Measurements from ENCODE around the gene CSTPP1.
"Not testable (repeated sequence)": the region's sequence is repeated elsewhere in the genome, so short reads cannot be mapped to it uniquely, and the experiment has no call there.

Gene CSTPP1

GRCh38 chr11:46952553-46952952 lies 16.0 kb downstream of the CSTPP1 start:
- DNase-seq (ENCODE audit: low read depth, low spot score): no peak

- DNase-seq (ENCODE audit: low read depth, low spot score): no peak
Measured at GRCh38 chr11:46953093-46953492, 16.5 kb downstream of the CSTPP1 start.

- DNase-seq (ENCODE audit: low read depth, low spot score): no peak
Measured at GRCh38 chr11:46958777-46959176, 22.2 kb downstream of the CSTPP1 start.

- DNase-seq (ENCODE audit: low read depth, low spot score): no peak
Measured at GRCh38 chr11:46961041-46961440, 24.5 kb downstream of the CSTPP1 start.

- not testable (repeated sequence) for DNase-seq (ENCODE audit: low read depth, low spot score)
Measured at GRCh38 chr11:46961886-46962285, 25.3 kb downstream of the CSTPP1 start.

GRCh38 chr11:46963844-46964243 lies 27.3 kb downstream of the CSTPP1 start:
- no peak for DNase-seq (ENCODE audit: low read depth, low spot score)

- DNase-seq (ENCODE audit: low read depth, low spot score): no peak
Measured at GRCh38 chr11:46966773-46967172, 30.2 kb downstream of the CSTPP1 start.

- DNase-seq (ENCODE audit: low read depth, low spot score): no peak
Measured at GRCh38 chr11:46967962-46968361, 31.4 kb downstream of the CSTPP1 start.

GRCh38 chr11:46969379-46969778 lies 32.8 kb downstream of the CSTPP1 start:
- no peak for DNase-seq (ENCODE audit: low read depth, low spot score)

GRCh38 chr11:46970913-46971625 lies 34.5 kb downstream of the CSTPP1 start:
- DNase-seq (ENCODE audit: low read depth, low spot score): no peak

- no peak for DNase-seq (ENCODE audit: low read depth, low spot score)
Measured at GRCh38 chr11:46972343-46972742, 35.8 kb downstream of the CSTPP1 start.

GRCh38 chr11:46972821-46973220 lies 36.3 kb downstream of the CSTPP1 start:
- DNase-seq (ENCODE audit: low read depth, low spot score): no peak

GRCh38 chr11:46976182-46976854 lies 39.8 kb downstream of the CSTPP1 start:
- no peak for DNase-seq (ENCODE audit: low read depth, low spot score)

- DNase-seq (ENCODE audit: low read depth, low spot score): no peak
Measured at GRCh38 chr11:46977038-46977813, 40.7 kb downstream of the CSTPP1 start.

- no peak for DNase-seq (ENCODE audit: low read depth, low spot score)
Measured at GRCh38 chr11:46978005-46978491, 41.5 kb downstream of the CSTPP1 start.

GRCh38 chr11:46979358-46979757 lies 42.8 kb downstream of the CSTPP1 start:
- no peak for DNase-seq (ENCODE audit: low read depth, low spot score)

GRCh38 chr11:46981436-46981835 lies 44.9 kb downstream of the CSTPP1 start:
- no peak for DNase-seq (ENCODE audit: low read depth, low spot score)

- DNase-seq (ENCODE audit: low read depth, low spot score): no peak
Measured at GRCh38 chr11:46982797-46983452, 46.4 kb downstream of the CSTPP1 start.

GRCh38 chr11:46983598-46983997 lies 47.0 kb downstream of the CSTPP1 start:
- DNase-seq (ENCODE audit: low read depth, low spot score): no peak

GRCh38 chr11:46984548-46984947 lies 48.0 kb downstream of the CSTPP1 start:
- DNase-seq (ENCODE audit: low read depth, low spot score): no peak

- DNase-seq (ENCODE audit: low read depth, low spot score): no peak
Measured at GRCh38 chr11:46984987-46985386, 48.4 kb downstream of the CSTPP1 start.

- no peak for DNase-seq (ENCODE audit: low read depth, low spot score)
Measured at GRCh38 chr11:46987183-46987582, 50.6 kb downstream of the CSTPP1 start.
